Epidermal melanocyte (primary cell): ENCODE measurements around the gene CCNG2.

Experiments used
- DNase-seq: peaks from one replicate; pipeline ENCODE4 v3.0.0; 2011; ENCODE audit warnings: low spot score; ENCODE audit not compliant: insufficient read length

The CCNG2 gene

GRCh38 chr4:77177199-77177598, 20.2 kb downstream of the CCNG2 start:
- no peak for DNase-seq

GRCh38 chr4:77178560-77178959, 21.6 kb downstream of the CCNG2 start:
- DNase-seq, result no peak

GRCh38 chr4:77179519-77179918, 22.5 kb downstream of the CCNG2 start:
- no peak for DNase-seq

GRCh38 chr4:77181720-77182119, 24.7 kb downstream of the CCNG2 start:
- no peak for DNase-seq

GRCh38 chr4:77183777-77184420, 26.9 kb downstream of the CCNG2 start:
- no peak for DNase-seq

- DNase-seq, result no peak
These were observed 28.0 kb downstream of the CCNG2 start for GRCh38 chr4:77184974-77185373.

GRCh38 chr4:77185686-77186085, 28.7 kb downstream of the CCNG2 start:
- no peak for DNase-seq

GRCh38 chr4:77187322-77187721, 30.3 kb downstream of the CCNG2 start:
- no peak for DNase-seq

GRCh38 chr4:77188498-77189220, 31.7 kb downstream of the CCNG2 start:
- DNase-seq, result no peak

GRCh38 chr4:77189412-77189811, 32.4 kb downstream of the CCNG2 start:
- DNase-seq, result no peak

- no peak for DNase-seq
These were observed 33.0 kb downstream of the CCNG2 start for GRCh38 chr4:77190053-77190452.

- DNase-seq, result no peak
These were observed 36.0 kb downstream of the CCNG2 start for GRCh38 chr4:77193046-77193445.

GRCh38 chr4:77193511-77194102, 36.6 kb downstream of the CCNG2 start:
- DNase-seq, result no peak

GRCh38 chr4:77194366-77194765, 37.4 kb downstream of the CCNG2 start:
- no peak for DNase-seq

- DNase-seq, result no peak
These were observed 38.0 kb downstream of the CCNG2 start for GRCh38 chr4:77194989-77195388.

GRCh38 chr4:77196866-77197265, 39.9 kb downstream of the CCNG2 start:
- DNase-seq, result no peak

- DNase-seq, result no peak
These were observed 40.4 kb downstream of the CCNG2 start for GRCh38 chr4:77197361-77197760.

GRCh38 chr4:77197831-77198230, 40.8 kb downstream of the CCNG2 start:
- DNase-seq, result no peak

GRCh38 chr4:77199276-77199675, 42.3 kb downstream of the CCNG2 start:
- no peak for DNase-seq

- no peak for DNase-seq
These were observed 42.7 kb downstream of the CCNG2 start for GRCh38 chr4:77199701-77200100.

- no peak for DNase-seq
These were observed 44.3 kb downstream of the CCNG2 start for GRCh38 chr4:77201343-77201742.

GRCh38 chr4:77201857-77202256, 44.9 kb downstream of the CCNG2 start:
- no peak for DNase-seq

- no peak for DNase-seq
These were observed 45.5 kb downstream of the CCNG2 start for GRCh38 chr4:77202491-77202890.
